GM18508 (cell line): Measurements from ENCODE around the gene BSG.

ENCODE experiments used
- ATAC-seq: cut with Tn5 transposase; IDR thresholded peaks from one replicate; pipeline ENCODE4 v1.9.1; 2021; ENCODE audit warnings: moderate number of reproducible peaks; ENCODE audit not compliant: insufficient read depth, unreplicated experiment

The BSG gene

DNA sequence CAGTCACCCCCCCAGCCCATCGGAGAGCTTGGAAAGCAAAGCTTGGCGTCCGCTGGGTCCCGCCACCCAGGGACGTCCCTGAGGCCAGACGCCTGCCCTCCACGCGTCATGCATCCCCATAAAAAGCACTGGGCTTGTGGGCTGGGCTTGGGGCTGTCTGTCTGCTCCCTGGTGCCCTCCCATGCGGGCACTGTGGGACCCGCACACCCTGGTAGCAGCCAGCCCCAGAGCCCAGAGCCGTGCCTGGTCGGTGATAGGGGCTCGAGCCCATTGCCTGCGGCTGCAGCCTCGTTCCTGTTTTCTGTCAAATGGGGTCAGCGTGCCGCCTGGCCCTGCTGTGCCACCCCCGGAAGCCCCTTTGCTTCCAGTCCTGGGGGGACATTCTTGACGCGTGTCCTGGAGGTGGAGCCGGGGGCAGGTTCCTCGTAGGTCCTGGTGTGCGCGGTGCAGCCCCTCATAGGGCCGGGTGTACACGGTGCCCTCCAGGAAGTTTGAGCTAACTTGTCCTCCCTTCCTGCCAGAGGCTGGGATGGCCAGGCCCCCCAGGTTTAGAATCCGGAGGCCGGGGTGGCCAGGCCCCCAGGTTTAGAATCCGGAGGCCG, 32.9 kb upstream of the BSG start:
- ATAC-seq: no peak

DNA sequence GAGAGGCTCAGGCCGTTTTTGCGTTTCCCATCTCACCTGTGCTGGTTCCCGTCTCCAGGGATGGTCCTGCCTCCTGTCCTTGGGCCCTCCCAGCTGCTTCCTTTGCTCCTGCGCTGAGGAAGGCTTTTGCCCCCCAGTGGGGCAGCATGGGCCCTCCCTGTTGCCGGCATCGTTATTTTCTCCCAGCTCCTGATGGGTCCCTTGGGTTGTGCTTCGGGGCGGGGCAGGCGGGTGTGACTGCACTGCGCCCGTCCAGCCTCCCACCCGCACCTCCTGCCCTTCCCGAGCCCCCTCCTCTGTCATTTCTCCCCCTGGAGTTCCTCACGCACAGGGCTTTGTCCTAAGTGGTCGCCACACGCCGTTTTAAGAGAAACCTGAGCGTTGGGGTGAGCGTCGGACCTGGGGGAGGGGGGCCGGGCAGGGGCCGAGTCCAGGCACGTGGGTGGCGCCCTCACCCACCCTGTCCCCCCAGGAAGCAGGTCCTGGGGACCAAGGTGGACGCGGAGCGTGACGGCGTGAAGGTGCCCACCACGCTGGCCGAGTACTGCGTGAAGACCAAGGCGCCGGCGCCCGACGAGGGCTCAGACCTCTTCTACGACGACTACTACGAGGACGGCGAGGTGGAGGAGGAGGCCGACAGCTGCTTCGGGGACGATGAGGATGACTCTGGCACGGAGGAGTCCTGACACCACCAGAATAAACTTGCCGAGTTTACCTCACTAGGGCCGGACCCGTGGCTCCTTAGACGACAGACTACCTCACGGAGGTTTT, 31.3 kb upstream of the BSG start:
- ATAC-seq: no peak

DNA sequence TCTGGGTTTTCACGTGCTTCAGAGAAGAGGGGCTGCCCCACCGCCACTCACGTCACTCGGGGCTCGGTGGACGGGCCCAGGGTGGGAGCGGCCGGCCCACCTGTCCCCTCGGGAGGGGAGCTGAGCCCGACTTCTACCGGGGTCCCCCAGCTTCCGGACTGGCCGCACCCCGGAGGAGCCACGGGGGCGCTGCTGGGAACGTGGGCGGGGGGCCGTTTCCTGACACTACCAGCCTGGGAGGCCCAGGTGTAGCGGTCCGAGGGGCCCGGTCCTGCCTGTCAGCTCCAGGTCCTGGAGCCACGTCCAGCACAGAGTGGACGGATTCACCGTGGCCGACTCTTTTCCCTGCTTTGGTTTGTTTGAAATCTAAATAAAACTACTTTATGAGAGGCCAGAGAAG, 30.7 kb upstream of the BSG start:
- ATAC-seq: no peak

DNA sequence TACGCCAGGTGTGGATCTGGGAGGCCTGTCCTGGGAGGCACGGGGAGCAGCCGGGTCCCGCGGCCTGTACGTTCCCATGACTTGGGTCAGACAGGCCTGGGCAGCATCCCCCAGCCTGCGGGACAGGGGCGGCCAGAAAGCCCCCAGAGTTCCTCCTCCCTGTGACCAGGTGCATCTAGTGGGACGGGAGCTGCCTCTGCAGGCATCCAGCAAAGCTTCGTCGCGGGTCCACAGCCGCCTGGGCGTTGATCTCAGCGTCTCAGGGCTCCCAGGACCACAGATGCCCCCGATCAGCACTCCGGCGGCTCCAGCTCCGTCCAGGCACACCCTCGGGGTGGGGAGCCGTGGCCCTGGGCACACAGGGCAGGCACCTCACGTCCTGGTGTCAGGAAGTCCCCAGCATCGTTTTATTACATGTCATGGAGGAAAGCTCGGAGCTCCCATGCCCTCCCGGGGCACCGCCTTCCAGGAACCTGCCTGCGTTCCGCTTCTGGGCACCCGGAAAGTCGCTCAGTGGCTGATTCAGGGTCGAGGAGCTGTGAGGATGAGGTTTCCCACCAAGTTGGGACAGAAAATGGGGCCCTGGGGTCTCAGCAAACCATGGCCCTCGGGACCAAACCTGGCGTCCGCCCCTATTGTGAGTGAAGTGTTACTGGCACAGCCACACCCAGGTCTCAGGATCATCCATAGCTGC, 30.1 kb upstream of the BSG start:
- no peak for ATAC-seq

DNA sequence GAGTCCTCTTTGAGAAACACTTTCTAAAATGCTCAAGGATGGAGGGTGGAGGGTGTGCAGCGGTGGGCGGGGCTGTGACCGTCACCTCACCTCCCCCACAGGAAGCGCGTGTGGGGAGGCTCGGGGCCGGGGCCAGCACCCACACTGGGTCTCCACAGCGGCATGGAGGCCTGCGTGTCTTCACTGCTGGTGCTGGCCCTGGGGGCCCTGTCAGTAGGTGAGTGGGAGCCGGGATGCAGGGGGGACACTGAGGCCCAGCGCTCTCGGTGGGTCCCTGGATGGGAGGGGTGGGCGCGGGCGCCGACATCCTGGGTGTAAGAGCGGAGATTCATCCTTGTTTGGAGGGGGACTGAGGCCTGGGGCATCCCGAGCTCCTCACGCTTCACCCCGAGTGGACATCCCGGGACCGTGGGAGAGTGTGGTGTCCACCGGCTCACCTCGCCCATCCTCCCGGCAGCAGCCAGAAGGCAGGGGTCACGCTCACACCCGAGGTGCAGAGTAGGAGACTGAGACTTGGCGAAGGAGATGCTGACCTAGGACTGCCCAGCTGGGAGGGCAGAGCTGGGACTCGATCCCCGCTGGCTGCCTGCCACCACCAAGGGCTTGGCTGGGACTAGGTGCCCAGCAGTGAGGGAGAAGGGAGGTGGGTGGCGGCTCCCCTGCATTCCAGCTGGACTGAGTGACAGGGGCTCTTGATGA, 28.3 kb upstream of the BSG start, which contains the start of gene GZMM:
Gene GZMM (plus strand): TSS at position 144 of the 699 bp plus-strand sequence. CDS start 19 bp downstream, at position 163.
- no peak for ATAC-seq

DNA sequence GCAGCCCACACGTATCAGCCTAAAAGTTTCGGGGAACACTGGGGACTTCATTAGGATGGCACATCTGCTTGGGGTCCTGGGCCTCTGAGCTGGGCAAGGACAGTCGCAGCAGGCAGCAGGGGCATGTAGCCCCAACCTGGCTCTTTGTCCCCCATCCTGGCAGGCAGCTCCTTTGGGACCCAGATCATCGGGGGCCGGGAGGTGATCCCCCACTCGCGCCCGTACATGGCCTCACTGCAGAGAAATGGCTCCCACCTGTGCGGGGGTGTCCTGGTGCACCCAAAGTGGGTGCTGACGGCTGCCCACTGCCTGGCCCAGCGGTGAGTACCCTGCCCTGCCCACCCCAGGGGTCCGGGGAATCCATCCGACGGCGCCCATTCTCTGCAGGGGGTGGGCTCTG, 25.3 kb upstream of the BSG start:
- no peak for ATAC-seq

DNA sequence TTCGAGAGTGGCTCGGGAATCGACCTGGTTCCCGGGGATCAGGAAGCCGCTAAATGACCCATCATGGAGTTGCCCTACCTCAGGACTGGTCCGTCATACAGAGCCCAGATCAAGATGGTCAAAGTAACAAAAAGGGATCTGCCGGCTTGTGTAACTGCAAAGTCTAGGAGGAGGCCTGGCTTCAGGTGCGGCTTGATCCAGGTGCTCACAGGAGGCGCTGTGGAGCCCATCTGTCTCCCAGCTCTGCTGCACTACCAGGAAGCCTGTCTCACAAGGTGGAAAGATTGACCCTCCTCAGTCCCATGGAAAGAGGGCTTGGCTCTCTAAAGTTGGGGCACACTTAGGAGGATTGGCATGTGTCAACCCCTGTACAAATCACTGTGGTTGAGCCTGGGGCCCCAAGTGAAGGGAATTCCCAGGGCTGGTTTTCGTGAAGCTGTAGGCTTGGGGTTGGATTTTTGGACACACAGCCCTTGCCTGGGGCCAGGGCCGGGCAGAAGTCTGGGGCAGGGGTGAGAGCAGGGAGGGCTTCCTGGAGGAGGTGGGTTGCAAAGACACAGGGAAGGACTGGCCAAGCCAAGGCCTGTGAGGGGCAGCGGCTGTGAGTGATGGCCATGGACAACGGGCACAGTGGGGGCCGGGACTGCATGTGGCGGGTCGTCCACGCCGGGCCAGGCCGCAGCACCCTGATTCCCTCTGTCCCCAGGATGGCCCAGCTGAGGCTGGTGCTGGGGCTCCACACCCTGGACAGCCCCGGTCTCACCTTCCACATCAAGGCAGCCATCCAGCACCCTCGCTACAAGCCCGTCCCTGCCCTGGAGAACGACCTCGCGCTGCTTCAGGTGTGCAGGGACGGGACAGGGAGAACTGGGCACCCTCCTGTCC, 24.3 kb upstream of the BSG start:
- no peak for ATAC-seq

DNA sequence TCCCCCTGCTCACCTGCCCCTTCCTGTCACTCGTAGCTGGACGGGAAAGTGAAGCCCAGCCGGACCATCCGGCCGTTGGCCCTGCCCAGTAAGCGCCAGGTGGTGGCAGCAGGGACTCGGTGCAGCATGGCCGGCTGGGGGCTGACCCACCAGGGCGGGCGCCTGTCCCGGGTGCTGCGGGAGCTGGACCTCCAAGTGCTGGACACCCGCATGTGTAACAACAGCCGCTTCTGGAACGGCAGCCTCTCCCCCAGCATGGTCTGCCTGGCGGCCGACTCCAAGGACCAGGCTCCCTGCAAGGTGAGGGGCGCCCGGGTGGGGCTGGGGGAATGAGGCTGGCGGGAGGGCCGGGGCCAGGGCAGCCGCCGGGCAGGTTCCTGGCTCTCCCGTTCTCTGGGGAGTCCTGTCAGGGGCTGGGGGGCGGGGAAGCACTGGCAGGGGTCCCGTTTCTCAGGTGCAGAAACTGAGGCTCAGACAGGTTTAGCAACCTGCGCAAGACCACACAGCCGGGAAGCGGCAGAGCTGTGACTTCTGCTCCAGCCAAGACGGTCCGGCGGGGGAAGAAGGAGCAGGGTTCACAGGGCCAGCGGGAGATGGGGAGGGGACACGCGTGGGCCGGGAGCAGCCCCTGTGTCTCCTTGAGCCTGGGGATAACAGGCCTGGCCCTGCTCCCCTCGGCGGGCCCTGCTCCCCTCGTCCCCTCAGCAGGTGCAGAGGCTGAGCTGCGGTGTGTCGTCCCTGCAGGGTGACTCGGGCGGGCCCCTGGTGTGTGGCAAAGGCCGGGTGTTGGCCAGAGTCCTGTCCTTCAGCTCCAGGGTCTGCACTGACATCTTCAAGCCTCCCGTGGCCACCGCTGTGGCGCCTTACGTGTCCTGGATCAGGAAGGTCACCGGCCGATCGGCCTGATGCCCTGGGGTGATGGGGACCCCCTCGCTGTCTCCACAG, 23.2 kb upstream of the BSG start:
- no peak for ATAC-seq

DNA sequence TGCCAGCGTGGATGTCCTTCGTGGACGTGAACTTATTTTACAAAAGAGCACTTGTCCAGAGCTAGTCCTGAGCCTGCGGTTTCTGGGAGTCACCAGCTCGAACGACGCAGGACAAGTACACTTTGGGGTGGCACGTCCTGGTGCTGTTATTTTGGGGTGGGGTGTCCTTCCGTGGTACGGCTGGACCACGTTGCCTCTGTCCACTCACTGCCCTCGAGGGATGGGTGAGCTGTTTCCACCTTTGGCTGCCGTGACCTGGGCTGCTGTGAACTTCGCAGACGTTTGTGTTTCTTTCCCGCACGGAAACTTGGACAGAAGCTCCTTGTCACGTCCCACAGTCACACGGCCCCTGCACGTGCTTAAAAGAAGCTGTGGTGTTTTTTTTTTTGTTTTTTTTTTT, 17.6 kb upstream of the BSG start:
- ATAC-seq: no peak

DNA sequence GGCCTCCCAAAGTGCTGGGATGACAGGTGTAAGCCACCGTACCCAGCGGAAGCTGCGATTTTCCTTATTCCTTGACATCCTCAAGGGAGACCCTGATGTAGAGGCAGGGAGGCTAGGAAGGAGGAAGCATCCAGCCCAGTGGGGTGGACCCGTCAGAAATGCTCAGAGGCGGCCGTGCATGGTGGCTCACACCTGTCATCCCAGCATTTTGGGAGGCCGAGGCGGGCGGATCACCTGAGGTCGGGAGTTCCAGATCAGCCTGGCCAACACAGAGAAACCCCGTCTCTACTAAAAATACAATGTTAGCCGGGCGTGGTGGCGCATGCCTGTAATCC, 17.0 kb upstream of the BSG start:
- ATAC-seq: no peak

DNA sequence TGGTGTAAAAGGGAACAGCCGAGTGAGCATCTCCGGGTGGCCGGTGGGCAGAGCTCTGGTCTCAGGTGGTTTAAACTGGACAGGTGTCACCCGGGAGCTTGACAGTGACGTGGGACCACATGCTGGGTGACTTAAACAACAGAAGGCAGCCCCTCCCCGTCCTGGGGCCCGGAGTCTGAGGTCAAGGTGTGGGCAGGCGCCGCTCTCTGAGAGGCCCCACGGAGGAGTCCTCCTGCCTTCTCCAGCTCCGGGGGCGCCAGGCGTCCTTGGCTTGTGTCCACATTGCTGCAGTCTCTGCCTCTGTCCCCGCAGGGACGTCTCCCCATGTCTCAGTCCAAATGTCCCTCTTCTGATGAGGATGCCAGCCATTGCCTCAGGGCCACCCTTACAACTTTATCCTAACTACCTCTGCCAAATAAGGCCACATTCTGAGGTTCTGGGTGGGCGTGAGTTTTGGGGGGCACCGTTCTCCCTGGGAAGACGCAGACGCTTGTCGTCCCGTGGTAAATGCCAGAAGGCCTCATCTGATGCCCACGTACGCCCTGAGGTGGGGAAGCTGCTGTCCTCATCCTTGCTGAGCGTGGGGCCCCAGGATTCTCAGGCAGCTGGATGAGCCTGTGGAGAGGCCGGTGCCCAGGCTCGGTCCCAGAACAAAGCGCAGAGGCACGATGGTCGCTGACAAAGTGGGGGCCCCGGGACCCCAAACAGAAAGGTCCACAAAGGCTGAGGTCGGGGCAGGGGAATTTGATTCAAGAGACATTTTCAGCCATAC, 15.6 kb upstream of the BSG start:
- ATAC-seq: no peak

DNA sequence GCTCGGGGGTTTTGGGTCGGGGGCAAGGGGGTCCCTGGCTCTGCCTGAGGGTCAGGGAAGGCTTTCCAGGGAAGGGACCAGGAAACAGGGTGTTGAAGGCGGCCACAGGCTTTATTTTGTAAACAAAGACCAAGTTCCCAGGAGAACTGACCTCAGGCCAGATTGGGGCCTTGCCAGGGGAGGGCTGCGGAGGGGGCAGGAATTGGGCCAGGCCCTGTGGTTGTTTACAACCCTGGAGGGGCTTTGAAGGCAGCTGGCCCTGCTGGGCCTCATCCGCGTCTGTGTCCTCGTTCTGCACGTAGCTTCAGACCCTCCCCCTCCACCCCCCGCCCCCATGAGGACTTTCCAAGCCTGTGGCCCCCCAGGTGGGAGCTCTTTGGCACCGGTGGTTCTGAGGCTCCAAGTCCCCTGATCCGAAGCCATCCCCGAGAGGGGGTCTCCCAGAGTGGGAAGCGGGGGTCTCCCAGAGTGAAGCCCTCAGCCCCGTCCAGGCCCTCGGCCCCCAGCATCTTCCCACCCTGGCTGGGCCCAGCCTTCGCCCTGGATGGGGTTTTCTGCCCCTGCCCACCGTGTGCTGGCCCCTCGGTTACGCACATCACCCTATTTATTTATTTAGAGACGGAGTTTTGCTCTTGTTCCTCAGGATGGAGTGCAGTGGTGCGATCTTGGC, 13.5 kb upstream of the BSG start:
- no peak for ATAC-seq

DNA sequence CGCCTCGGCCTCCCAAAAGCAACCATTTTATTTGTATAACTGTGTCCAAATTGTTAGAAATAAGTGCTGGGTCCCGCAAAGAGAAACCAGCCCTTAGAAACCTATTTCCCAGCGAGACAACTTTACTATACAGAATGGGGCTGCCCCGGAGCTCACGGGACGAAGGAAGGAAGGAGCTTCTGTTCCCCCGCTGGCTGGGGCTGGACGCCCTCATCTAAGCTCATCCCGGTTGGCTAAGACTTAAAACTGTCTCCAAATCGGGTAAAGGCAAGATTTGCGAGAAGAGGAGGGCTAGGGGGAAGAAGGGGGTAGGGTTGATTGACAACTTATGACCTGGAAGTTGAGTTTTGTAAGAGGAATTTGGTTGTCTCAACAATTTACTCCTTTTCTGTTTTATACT, 12.3 kb upstream of the BSG start:
- ATAC-seq: no peak

DNA sequence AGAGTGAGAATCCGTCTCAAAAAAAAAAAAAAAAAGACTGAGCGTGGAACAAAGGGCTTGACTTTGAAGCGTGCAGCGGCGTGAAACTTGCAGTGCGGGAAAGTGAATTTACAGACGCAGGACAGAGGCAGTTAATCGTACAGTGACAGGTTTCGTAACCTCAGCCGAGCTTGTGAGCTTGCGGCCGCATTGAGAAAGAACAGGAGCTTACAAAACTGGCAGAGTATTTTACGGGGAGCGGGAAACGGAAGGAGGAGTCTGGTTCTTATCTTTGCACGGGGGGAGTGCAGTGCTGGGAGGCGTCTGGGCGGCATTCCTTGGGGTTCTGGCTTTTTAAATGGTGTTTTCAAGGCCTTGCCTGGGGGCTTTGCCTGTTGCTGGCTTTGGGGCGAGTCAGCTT, 6.0 kb upstream of the BSG start:
- ATAC-seq: no peak

DNA sequence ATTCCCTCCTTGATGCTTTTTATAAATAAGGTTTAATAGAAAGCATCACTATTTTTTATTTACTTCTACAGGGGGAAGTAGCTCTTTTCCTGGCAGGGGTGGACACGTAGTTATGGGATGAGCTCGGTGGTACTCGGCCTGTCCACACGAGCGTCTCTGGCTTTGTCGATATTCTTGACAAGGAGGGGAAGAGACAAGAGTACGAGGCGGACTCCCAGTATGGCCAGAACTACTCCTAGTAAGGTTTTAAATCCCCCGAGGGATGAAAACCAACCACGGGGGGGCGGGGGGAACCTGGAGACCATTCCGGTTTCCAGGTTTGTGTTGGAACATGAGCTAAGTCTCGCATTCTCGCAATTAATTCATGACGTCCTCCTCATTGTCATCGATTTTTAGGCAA, 5.6 kb upstream of the BSG start:
- ATAC-seq: no peak

DNA sequence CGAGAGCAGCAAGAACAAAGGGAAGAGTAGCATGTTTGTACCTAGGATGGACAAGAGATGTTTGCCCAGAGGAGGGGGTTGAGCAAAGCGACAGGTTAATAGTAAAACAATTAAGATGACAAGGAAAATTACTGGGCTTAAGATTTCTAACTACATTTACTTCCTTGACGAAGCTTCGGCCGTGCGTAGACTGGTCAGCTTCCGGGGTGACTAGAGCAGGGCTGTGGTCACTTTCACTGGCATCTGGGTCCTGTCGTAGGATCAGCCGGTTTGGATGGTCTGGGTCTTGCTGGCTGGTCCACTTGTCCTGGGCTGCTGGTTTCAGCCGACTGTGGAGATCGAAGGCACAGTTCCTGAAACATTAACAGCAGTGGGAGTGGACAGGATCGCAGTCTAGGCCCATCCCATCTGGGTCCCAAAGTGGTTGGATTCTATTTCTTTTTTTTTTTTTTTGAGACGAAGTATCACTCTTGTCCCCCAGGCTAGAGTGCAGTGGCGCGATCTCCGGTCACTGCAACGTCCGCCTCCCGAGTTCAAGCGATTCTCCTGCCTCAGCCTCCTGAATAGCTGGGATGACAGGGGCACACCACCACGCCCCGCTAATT, 5.0 kb upstream of the BSG start:
- ATAC-seq: no peak

DNA sequence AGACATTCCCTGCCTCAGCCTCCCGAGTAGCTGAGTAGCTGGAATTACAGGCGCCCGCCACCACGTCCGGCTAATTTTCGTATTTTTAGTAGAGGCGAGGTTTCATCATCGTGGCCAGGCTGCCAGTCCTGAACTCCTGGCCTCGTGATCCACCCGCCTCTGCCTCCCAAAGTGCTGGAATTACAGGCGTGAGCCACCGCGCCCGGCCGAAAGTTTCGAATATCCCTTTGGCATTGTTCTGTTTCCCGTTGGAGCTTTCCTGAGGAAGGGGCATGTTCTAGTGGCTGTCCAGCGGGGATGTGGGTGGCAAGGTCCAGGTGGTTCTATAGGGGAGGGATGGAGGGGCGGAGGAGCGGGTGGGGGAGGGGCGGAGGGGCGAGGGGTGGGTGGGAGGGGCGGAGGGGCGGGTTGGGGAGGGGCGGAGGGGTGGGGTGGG, 2.1 kb upstream of the BSG start:
- ATAC-seq: no peak
